DOHH2 (cell line): Measurements from ENCODE around the gene MYH7.

Experiments used
- CTCF ChIP-seq: fragments of 200-600 bp; sonication (generic); IDR thresholded peaks from one replicate; pipeline ENCODE4 v1.5.1; 2014; ENCODE audit warnings: antibody characterized with exemption, mild to moderate bottlenecking, low read depth, low read length; ENCODE audit not compliant: poor library complexity, severe bottlenecking
- EZH2phosphoT487 ChIP-seq: fragments of 200-600 bp; sonication (generic); IDR thresholded peaks from 2 replicates; pipeline ENCODE4 v1.6.1; 2017; ENCODE audit warnings: borderline replicate concordance, mild to moderate bottlenecking, antibody characterized with exemption, low read length, moderate library complexity, mixed read lengths

- TF ChIP-seq CTCF, result no peak
- TF ChIP-seq EZH2phosphoT487, result no peak
Measured at GRCh38 chr14:23371865-23372264, 63.6 kb downstream of the MYH7 start.
